H1 (cell line): ENCODE results near the gene SGCE. TPM values are rescaled to one million over a fixed set of nuclear protein-coding genes. Genes with fewer than 3 reads are reported as not detected.

Experiments used
- CTCF ChIA-PET: fragments of 300-600 bp; sonication (Branson Sonifier 250); formaldehyde crosslinking; loops from one replicate; lab custom pipeline; 2021; ENCODE audit not compliant: partially characterized antibody; lab: Charles Lee
- POLR2A ChIA-PET: fragments of 300-600 bp; sonication (Branson Sonifier 250); formaldehyde crosslinking; loops from one replicate; lab custom pipeline; 2021; ENCODE audit warnings: inconsistent platforms; ENCODE audit not compliant: partially characterized antibody; lab: Charles Lee
- DNase-seq, 2 experiments: peaks; one replicate each; pipeline versions ENCODE4 v3.0.0 to v3.0.0-alpha.2; 2010 to 2022; ENCODE audit warnings: low spot score in 2 of 2, low read depth in 1 of 2, mixed read lengths in 1 of 2
- FAIRE-seq: peaks from 2 replicates; lab custom pipeline; 2011; peaks lifted over from hg19 to GRCh38; lab: Jason Lieb, UNC
- H2AFZ ChIP-seq: 2 replicates; pipeline ENCODE4 v1.8.1; 2012; ENCODE audit warnings: low read length, inconsistent platforms
- H2AK5ac ChIP-seq: 2 replicates; pipeline ENCODE4 v1.6.1; 2013; ENCODE audit warnings: low read depth, low read length
- H2BK120ac ChIP-seq: replicated peaks from 2 replicates; pipeline ENCODE3; 2013; ENCODE audit warnings: low read depth, low read length, inconsistent platforms
- H2BK12ac ChIP-seq: 2 replicates; pipeline ENCODE4 v1.6.1; 2013; ENCODE audit warnings: low read depth, low read length
- H2BK15ac ChIP-seq: 2 replicates; pipeline ENCODE4 v1.6.1; 2013; ENCODE audit warnings: low read length
- H2BK20ac ChIP-seq: 2 replicates; pipeline ENCODE4 v1.6.1; 2013; ENCODE audit warnings: low read length
- H2BK5ac ChIP-seq: 2 replicates; pipeline ENCODE4 v1.6.1; 2013; ENCODE audit warnings: low read depth, low read length
- H3K14ac ChIP-seq: 2 replicates; pipeline ENCODE4 v1.6.1; 2013; ENCODE audit warnings: inconsistent platforms; ENCODE audit not compliant: insufficient read length
- H3K18ac ChIP-seq: 2 replicates; pipeline ENCODE4 v1.6.1; 2013; ENCODE audit warnings: low read length; ENCODE audit errors: extremely low read depth
- H3K23ac ChIP-seq: 2 replicates; pipeline ENCODE4 v1.6.1; 2013; ENCODE audit warnings: inconsistent platforms; ENCODE audit not compliant: insufficient read length
- H3K23me2 ChIP-seq: 2 replicates; pipeline ENCODE4 v1.6.1; 2013; ENCODE audit warnings: low read depth, low read length
- H3K27ac ChIP-seq: 2 replicates; pipeline ENCODE4 v1.6.1; 2011; ENCODE audit warnings: low read depth, low read length, inconsistent platforms
- H3K27me3 ChIP-seq, 4 experiments: replicated peaks in 1 of 4; 1 replicate in 1 of 4; 2 replicates in 3 of 4; pipeline versions ENCODE4 v1.6.1 to v1.8.1; 2011 to 2013; ENCODE audit warnings: low read length in 3 of 4, mild to moderate bottlenecking in 3 of 4, inconsistent platforms in 2 of 4, mixed read lengths in 2 of 4, moderate library complexity in 1 of 4; ENCODE audit not compliant: control insufficient read depth in 3 of 4, insufficient read depth in 3 of 4; ENCODE audit errors: extremely low read depth in 1 of 4
- H3K36me3 ChIP-seq, 4 experiments: 2 replicates each; pipeline versions ENCODE4 v1.6.1 to v1.8.1; 2011 to 2013; ENCODE audit warnings: mild to moderate bottlenecking in 4 of 4, low read length in 3 of 4, moderate library complexity in 2 of 4, control low read depth in 1 of 4, inconsistent platforms in 1 of 4; ENCODE audit not compliant: insufficient read depth in 4 of 4, control insufficient read depth in 2 of 4
- H3K4ac ChIP-seq: replicated peaks from 2 replicates; pipeline ENCODE3; 2013; ENCODE audit warnings: low read length, low read depth, mixed read lengths, inconsistent platforms; ENCODE audit not compliant: insufficient read length
- H3K4me1 ChIP-seq, 4 experiments: replicated peaks in 1 of 4; 1 replicate in 1 of 4; 2 replicates in 3 of 4; pipeline versions ENCODE4 v1.6.1 to v1.8.1; 2011 to 2013; ENCODE audit warnings: low read length in 3 of 4, inconsistent platforms in 2 of 4, mixed read lengths in 1 of 4; ENCODE audit not compliant: insufficient read depth in 4 of 4, control insufficient read depth in 3 of 4
- H3K4me2 ChIP-seq, 2 experiments: 2 replicates each; pipeline versions ENCODE4 v1.6.1 to v1.8.1; 2011 to 2013; ENCODE audit warnings: low read depth in 2 of 2, low read length in 2 of 2, control low read depth in 1 of 2, inconsistent platforms in 1 of 2, mild to moderate bottlenecking in 1 of 2; ENCODE audit not compliant: insufficient read depth in 1 of 2
- H3K4me3 ChIP-seq, 4 experiments: fragments of 200-600, 300-600 bp in 1 of 4; sonication (generic), shearing (Covaris generic), sonication (Bioruptor Twin) in 1 of 4; 2 replicates each; pipeline versions ENCODE4 v1.5.1 to v1.8.1; 2011 to 2016; ENCODE audit warnings: low read length in 4 of 4, low read depth in 3 of 4, control low read depth in 2 of 4, inconsistent platforms in 2 of 4, mild to moderate bottlenecking in 2 of 4, mixed read lengths in 1 of 4, moderate library complexity in 1 of 4; ENCODE audit not compliant: insufficient read depth in 2 of 4; ENCODE audit errors: extremely low read depth in 1 of 4
- H3K56ac ChIP-seq: replicated peaks from 2 replicates; pipeline ENCODE3; 2013; ENCODE audit warnings: low read depth, mild to moderate bottlenecking, mixed read lengths, low read length, inconsistent platforms; ENCODE audit not compliant: insufficient read length
- H3K79me1 ChIP-seq: 2 replicates; pipeline ENCODE4 v1.6.1; 2013; ENCODE audit warnings: low read depth, low read length, control low read depth
- H3K79me2 ChIP-seq, 2 experiments: 2 replicates each; pipeline versions ENCODE4 v1.6.1 to v1.8.1; 2012 to 2013; ENCODE audit warnings: low read length in 2 of 2, mild to moderate bottlenecking in 2 of 2, inconsistent platforms in 1 of 2; ENCODE audit not compliant: insufficient read depth in 2 of 2, control insufficient read depth in 1 of 2
- H3K9ac ChIP-seq, 4 experiments: replicated peaks in 1 of 4; 1 replicate in 1 of 4; 2 replicates in 3 of 4; pipeline versions ENCODE4 v1.6.1 to v1.8.1; 2011 to 2013; ENCODE audit warnings: low read depth in 3 of 4, low read length in 3 of 4, control low read depth in 2 of 4, mild to moderate bottlenecking in 2 of 4, moderate library complexity in 2 of 4, inconsistent platforms in 1 of 4; ENCODE audit errors: extremely low read depth in 1 of 4
- H3K9me3 ChIP-seq, 2 experiments: 2 replicates each; pipeline versions ENCODE4 v1.6.1 to v1.8.1; 2012 to 2013; ENCODE audit warnings: mild to moderate bottlenecking in 2 of 2, moderate library complexity in 2 of 2, control low read depth in 1 of 2, inconsistent platforms in 1 of 2, low read depth in 1 of 2, low read length in 1 of 2, mixed read lengths in 1 of 2; ENCODE audit not compliant: insufficient read depth in 2 of 2
- H4K20me1 ChIP-seq, 2 experiments: replicated peaks in 1 of 2; 2 replicates each; pipeline versions ENCODE3 to v1.8.1; 2011 to 2013; ENCODE audit warnings: inconsistent platforms in 2 of 2, low read length in 2 of 2, mild to moderate bottlenecking in 1 of 2; ENCODE audit not compliant: insufficient read depth in 2 of 2, control insufficient read depth in 1 of 2
- H4K5ac ChIP-seq: 2 replicates; pipeline ENCODE4 v1.6.1; 2013; ENCODE audit warnings: low read length, low read depth, mixed read lengths, inconsistent platforms; ENCODE audit not compliant: insufficient read length
- H4K8ac ChIP-seq: 2 replicates; pipeline ENCODE4 v1.8.0; 2013; ENCODE audit warnings: mild to moderate bottlenecking, moderate library complexity, low read length, inconsistent platforms; ENCODE audit not compliant: insufficient read depth; ENCODE audit errors: extremely low read depth
- H4K91ac ChIP-seq: replicated peaks from 2 replicates; pipeline ENCODE3; 2013; ENCODE audit warnings: low read length, mixed read lengths, inconsistent platforms; ENCODE audit not compliant: insufficient read length
- ATF2 ChIP-seq: IDR thresholded peaks from 2 replicates; pipeline ENCODE4 v1.6.1; 2012; ENCODE audit warnings: low read length, inconsistent platforms
- ATF3 ChIP-seq: IDR thresholded peaks from 2 replicates; pipeline ENCODE4 v1.6.1; 2011; ENCODE audit warnings: low read depth, mild to moderate bottlenecking, low read length; ENCODE audit not compliant: insufficient read depth
- CBX5 ChIP-seq: fragments of 300-800, 300-1000 bp; sonication (generic); IDR thresholded peaks from 2 replicates; pipeline ENCODE4 v1.7.1; 2016; ENCODE audit warnings: antibody characterized with exemption, low read length, low read depth
- E2F6 ChIP-seq: IDR thresholded peaks from 2 replicates; pipeline ENCODE4 v1.6.1; 2012; ENCODE audit warnings: inconsistent platforms
- EGR1 ChIP-seq: IDR thresholded peaks from 2 replicates; pipeline ENCODE4 v1.6.1; 2011; ENCODE audit warnings: low read depth, low read length, borderline replicate concordance
- GABPA ChIP-seq: IDR thresholded peaks from 2 replicates; pipeline ENCODE4 v1.6.1; 2011; ENCODE audit warnings: mild to moderate bottlenecking, low read length, moderate library complexity, borderline replicate concordance; ENCODE audit not compliant: insufficient read depth
- NANOG ChIP-seq: IDR thresholded peaks from 2 replicates; pipeline ENCODE4 v1.6.1; 2011; ENCODE audit warnings: low read length, low read depth, mild to moderate bottlenecking, inconsistent platforms; ENCODE audit not compliant: insufficient read depth, poor library complexity, severe bottlenecking
- RFX5 ChIP-seq: IDR thresholded peaks from 2 replicates; pipeline ENCODE4 v1.6.1; 2011; ENCODE audit warnings: low read depth, low read length, improper control_type of control experiment, borderline replicate concordance
- USF2 ChIP-seq: IDR thresholded peaks from 2 replicates; pipeline ENCODE4 v1.6.1; 2011; ENCODE audit warnings: low read length, improper control_type of control experiment
- YY1 ChIP-seq: IDR thresholded peaks from 2 replicates; pipeline ENCODE4 v1.6.1; 2011; ENCODE audit warnings: low read depth, mild to moderate bottlenecking, low read length
- WGBS, 2 experiments: shearing (Covaris generic) in 1 of 2; methylation state at CpG; one replicate each; pipeline versions ENCODE4 v1.1.6 to v1.1.7; 2013 to 2015; ENCODE audit warnings: low lambda C conversion rate in 2 of 2, mixed read lengths in 2 of 2, inconsistent platforms in 1 of 2, low coverage in 1 of 2, missing lambda C conversion rate in 1 of 2; ENCODE audit not compliant: insufficient replicate concordance in 2 of 2, insufficient coverage in 1 of 2, insufficient read length in 1 of 2; ENCODE audit errors: extremely low coverage in 1 of 2, missing lambda C conversion rate in 1 of 2; 5-methylcytosine and 5-hydroxymethylcytosine counted together
- polyA plus RNA-seq, 7 experiments: library from polyadenylated mRNA; depleted of rRNA in 3 of 7; stranded (reverse) in 5 of 7; unstranded in 2 of 7; fragments of >200 nt in 5 of 7; fragments of 200-250 nt in 2 of 7; gene quantifications; 1 replicate in 5 of 7; 2 replicates in 1 of 7; 4 replicates in 1 of 7; pipeline versions ENCODE4 v1.2.1 to v1.2.3, GENCODE V29; 2011 to 2013; ENCODE audit warnings: missing spikeins in 2 of 7, mixed read lengths in 2 of 7
- total RNA-seq: library from RNA; stranded (reverse); fragmentation: NEBNext Ultra II Directional; extraction: Animal tissue kit (Norgen Biotek cat#: 25700); gene quantifications from 2 replicates; pipeline ENCODE4 v1.2.1, GENCODE V29; 2021

Gene SGCE
- total and polyA plus RNA-seq, 2 of the 8 experiments (the other 6 are each of a cell fraction or from before 2014, with no cell fraction given): 12.8 to 25.0 TPM

- Histone ChIP-seq H2BK20ac (no peak overlapping the region), H3K4me2 (no peak overlapping the region), H3K4me3 (no peak overlapping the region), H3K9me3 (no peaks in the 10 kb centered on the region), H3K23ac (no peak overlapping the region), H4K8ac (no peak overlapping the region), H3K23me2 (no peaks in the 10 kb centered on the region), H2AK5ac (no peak overlapping the region), H4K20me1 (no peaks in the 10 kb centered on the region), H2BK120ac (no peak overlapping the region), H3K79me1 (no peaks in the 10 kb centered on the region), H2BK15ac (no peak overlapping the region), H3K9ac (no peak overlapping the region), H4K91ac (no peak overlapping the region), H4K5ac (no peak overlapping the region), H3K18ac (no peak overlapping the region), H2AFZ (no peak overlapping the region), H2BK5ac (no peak overlapping the region), H2BK12ac (no peak overlapping the region), H3K27ac (no peak overlapping the region), H3K27me3 (no peaks in the 10 kb centered on the region), H3K36me3 (0 out of 8 replicates have a peak, but pooled peaks cover 0 to 2% (median 0%) of the 10 kb centered on the region in 4 experiments), H3K56ac (no peak overlapping the region), H3K79me2 (no peaks in the 10 kb centered on the region), H3K4me1 (no peaks in the 10 kb centered on the region), H3K4ac (no peak overlapping the region), H3K14ac (no peak overlapping the region)
- DNase-seq (no peak), FAIRE-seq (no peak)
- WGBS, 2 experiments: 96% methylated on average over 1 of the region's 1 CpG; no CpG with 5 or more reads in 1 of the 2 experiments
- ChIA-PET CTCF (no interaction called here), POLR2A (no interaction called here)
- TF ChIP-seq GABPA: no peak
- no peak for TF ChIP-seq RFX5
- no peak for TF ChIP-seq YY1
- no peak for TF ChIP-seq EGR1
- no peak for TF ChIP-seq ATF3
- TF ChIP-seq CBX5: no peak
- no peak for TF ChIP-seq ATF2
- TF ChIP-seq USF2: no peak
- no peak for TF ChIP-seq E2F6
- no peak for TF ChIP-seq NANOG
These were observed 43.7 kb downstream of the SGCE start for GRCh38 chr7:94612253-94612652.
